Omental fat pad (tissue), 4 donors: ENCODE measurements around the gene ODC1. TPM values are rescaled to one million over a fixed set of nuclear protein-coding genes. Genes with fewer than 3 reads are reported as not detected.

Source experiments
- ATAC-seq: fragments of 150-250 bp; one replicate; pipeline ENCODE4 v1.9.1; 2016; ENCODE audit warnings: mild to moderate bottlenecking, moderate library complexity; ENCODE audit not compliant: low FRiP score
- DNase-seq: peaks from one replicate; pipeline ENCODE4 v3.0.0-alpha.2; 2019; ENCODE audit warnings: low spot score
- CTCF ChIP-seq, 3 donors: fragments of 450-650 bp; IDR thresholded peaks; one replicate each; pipeline ENCODE4 v1.5.1; 2016 to 2017; ENCODE audit warnings: antibody characterized with exemption in 3 of 3, mild to moderate bottlenecking in 3 of 3, moderate library complexity in 2 of 3
- total RNA-seq, 4 donors: library from RNA; depleted of rRNA; stranded (reverse); fragments of >200 nt; gene quantifications; one replicate each; pipeline ENCODE4 v1.1.0, GENCODE V29; 2016

Gene ODC1
- total RNA-seq, 4 donors from 2014 or later, result 46.8 to 264 (median 114) TPM

- ATAC-seq, result no peak
- no peak for TF ChIP-seq CTCF (IDR thresholded peaks at IDR 0.05)
- no peak for DNase-seq
These were observed 25.3 kb downstream of the ODC1 start for GRCh38 chr2:10422732-10423399.

- no peak for ATAC-seq
- no peak for TF ChIP-seq CTCF (IDR thresholded peaks at IDR 0.05)
- DNase-seq, result no peak
These were observed 25.9 kb downstream of the ODC1 start for GRCh38 chr2:10422251-10422650.

GRCh38 chr2:10419553-10420257, 28.4 kb downstream of the ODC1 start:
- DNase-seq (no peak), ATAC-seq (no peak)
- TF ChIP-seq CTCF (IDR thresholded peaks at IDR 0.05), result no peak

GRCh38 chr2:10417551-10418335, 30.4 kb downstream of the ODC1 start:
- DNase-seq, result no peak
- ATAC-seq, result no peak
- TF ChIP-seq CTCF (IDR thresholded peaks at IDR 0.05), result no peak

GRCh38 chr2:10415640-10416039, 32.5 kb downstream of the ODC1 start:
- TF ChIP-seq CTCF (IDR thresholded peaks at IDR 0.05), result no peak
- no peak for DNase-seq
- no peak for ATAC-seq

GRCh38 chr2:10415048-10415447, 33.1 kb downstream of the ODC1 start:
- no peak for DNase-seq
- TF ChIP-seq CTCF (IDR thresholded peaks at IDR 0.05), result no peak
- no peak for ATAC-seq
